ENCODE data around the gene MFSD6. TPM values are rescaled to one million over a fixed set of nuclear protein-coding genes. Genes with fewer than 3 reads are reported as not detected.
"Not testable (repeated sequence)": the region's sequence is repeated elsewhere in the genome, so short reads cannot be mapped to it uniquely, and the experiment has no call there.

The MFSD6 gene
- total RNA-seq, result 6.3 and 6.7 TPM in 2 replicates

DNA sequence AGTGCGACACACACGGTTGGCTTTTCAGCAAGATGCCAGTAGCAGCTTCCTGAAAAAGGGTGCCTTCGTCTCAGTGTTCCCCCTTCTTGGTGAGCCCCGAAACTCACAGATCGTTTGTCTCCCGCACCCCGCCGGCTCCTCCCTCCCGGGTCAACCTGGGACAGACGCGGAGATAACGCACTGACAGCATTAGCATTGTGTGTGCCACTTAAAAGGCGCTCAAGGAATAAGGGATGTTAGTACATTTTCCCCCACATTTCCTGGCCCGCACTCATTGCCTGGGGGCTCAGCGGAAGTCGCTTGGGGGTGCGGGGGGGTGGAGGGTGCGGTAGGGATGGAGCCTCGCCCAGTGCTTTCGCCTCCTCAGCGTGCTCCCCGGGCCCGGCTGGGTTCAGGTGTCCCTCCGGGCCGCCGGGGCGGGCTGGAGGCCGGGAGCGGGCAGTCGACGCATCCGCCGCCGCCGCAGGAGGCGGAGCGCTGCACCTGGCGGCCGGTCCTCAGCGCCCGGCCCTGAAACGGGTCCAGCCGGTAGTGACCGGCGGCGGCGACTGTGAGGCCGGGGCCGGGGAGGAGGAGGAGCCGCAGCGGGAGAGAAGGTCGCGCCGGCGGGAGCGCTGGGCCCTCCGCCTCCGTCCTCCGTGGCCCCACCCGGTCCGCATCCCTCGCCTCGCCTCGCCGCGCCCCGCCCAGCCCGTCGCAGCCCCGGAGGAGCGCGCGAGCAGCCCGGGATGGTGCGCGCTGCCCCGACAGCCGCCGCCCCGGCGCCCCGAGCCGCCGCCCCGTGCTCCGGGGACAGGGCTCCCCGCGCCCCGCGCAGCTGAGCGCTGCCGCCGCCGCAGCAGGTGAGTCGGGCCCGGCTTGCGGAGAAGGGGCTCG is at the start of gene MFSD6:
TSS of gene MFSD6 (plus strand) at position 694 of the 876 bp plus-strand sequence. CDS start 27,675 bp downstream, outside the sequence.
- no peak for DNase-seq (ENCODE audit: low read depth in 2 of 2)

DNA sequence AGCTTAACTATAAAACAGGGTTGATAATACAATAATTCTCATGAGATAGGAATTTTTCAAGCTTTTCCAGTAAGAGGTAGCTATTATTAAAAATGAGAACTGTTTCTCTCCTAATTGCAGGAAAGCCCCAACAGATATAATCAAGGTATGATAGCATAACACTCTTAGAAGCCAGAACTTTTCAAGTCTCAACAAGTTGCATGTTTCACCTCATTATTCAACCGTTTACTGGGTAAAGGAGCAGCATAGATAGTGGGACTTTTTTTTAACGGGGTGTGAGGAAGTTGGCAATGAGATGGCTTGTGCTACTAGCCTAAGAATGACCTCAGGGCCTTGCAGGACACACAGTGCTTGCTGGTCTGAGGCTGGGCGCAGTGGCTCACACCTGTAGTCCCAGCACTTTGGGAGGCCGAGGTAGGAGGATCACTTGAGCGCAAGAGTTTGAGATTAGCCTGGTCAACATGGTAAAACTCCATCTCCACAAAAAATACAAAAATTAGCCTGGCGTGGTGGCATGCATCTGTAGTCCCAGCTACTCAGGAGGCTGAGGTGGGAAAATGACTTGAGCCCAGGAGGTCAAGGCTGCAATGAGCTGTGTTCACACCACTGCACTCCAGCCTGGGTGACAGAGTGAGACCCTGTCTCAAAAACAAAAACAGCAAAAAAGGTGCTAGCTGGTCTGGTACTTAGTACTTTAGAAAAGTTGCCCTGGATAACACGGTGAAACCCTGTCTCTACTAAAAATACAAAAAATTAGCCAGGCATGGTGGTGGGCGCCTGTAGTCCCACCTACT is 49.3 kb upstream of the MFSD6 start:
- not testable (repeated sequence) for DNase-seq (ENCODE audit: low read depth in 2 of 2)

DNA sequence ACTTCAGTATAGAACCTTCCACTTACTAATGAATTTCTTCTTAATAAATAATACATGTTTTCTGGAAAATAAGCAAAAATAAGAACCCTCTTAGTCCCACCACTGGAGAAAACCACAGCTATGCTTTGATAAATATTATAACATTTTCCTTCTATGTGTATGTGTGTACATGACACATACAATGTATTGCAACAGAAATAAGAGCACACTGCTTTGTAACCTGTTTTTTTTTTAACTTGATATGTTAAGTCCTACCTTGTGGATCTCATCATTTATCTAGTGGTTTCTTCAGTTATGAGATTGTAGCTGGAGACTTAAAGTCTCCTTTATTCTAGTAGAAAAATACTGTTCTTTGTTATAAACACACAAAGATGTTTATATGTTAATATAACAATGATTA is 47.6 kb upstream of the MFSD6 start:
- DNase-seq (ENCODE audit: low read depth in 2 of 2), result no peak

DNA sequence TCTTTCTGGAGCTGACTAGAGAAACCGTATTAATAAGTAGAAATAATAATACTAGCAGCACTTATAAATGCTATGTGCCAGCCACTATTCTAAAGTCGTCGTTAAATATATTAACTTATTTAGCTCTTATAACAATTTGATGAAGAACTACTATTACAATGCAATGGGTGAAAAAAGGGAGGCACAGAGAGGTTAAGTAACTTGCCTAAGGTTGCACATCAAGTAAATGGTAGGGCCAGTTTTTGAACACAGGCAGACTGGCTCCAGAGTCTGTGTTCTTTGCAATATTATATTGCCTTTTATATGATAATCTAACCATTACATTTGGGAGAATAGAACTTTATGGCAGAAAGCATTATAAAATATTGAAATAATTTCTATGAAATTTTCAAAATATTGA is 47.2 kb upstream of the MFSD6 start:
- DNase-seq (ENCODE audit: low read depth in 2 of 2), result no peak

DNA sequence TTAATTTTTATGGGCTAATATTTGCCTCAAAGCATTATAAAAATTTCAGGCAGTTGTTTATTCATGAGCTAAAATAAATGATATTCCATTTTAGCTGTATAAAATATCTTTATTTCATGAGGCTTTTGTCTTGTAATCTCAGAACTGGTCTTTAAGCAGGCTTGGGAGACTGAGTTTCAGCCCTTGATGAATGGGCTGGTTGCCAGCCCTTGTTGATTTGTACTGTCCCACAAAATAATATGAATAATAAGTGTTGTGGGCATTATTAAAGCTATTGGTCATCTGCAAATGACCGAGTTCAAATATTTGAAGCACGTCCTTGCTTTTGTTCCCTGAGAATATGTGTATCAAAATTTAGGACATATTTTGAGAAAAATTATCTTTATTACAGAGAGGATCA is 46.6 kb upstream of the MFSD6 start:
- no peak for DNase-seq (ENCODE audit: low read depth in 2 of 2)

DNA sequence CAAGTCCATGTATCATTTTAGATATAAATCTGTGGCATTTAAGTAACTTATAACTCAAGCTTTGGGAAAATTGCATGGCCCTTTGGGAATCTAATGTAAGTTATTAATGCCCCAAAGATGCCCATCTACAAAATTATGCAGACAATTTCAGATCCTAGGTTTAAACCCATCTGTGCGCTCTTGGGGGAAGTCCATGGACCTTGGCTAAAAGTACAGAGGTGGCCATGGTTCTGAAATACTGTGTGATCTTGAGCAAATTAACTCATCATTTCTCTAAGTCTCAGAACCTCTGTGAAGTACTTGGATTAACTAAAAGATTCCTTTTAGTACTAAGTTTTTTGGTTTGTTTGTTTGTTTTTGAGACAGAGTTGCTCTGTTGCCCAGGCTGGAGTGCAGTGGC is 45.3 kb upstream of the MFSD6 start:
- no peak for DNase-seq (ENCODE audit: low read depth in 2 of 2)

DNA sequence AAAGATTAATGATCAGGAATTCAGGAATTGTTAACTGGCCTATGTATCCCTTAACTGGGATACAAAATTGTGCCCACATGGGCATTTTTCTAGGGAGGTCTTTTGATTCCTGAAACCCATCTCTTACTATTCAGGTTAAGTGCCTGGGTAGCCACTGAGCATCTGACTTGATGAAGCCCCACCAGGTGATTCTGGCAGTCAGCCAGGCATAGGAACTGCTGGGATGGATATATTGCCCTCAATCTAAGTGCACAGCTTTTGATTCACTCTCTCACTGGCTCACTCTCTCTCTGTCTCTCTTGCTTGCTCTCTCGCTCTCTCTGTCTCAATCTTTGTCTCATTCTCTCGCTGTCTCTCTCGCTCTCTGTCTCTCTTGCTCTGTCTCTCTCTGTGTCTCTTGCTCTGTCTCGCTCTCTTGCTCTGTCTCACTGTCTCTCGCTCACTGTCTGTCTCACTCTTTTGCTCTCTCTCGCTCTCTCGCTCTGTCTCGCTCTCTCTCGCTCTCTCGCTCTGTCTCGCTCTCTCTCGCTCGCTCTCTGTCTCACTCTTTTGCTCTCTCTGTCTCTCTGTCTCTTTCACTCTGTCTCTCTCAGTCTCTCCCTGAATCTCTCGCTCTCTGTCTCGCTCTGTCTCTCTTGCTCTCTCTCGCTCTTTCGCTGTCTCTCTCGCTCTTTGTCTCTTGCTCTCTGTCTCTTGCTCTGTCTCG is 42.5 kb upstream of the MFSD6 start:
- DNase-seq (ENCODE audit: low read depth in 2 of 2), result no peak

DNA sequence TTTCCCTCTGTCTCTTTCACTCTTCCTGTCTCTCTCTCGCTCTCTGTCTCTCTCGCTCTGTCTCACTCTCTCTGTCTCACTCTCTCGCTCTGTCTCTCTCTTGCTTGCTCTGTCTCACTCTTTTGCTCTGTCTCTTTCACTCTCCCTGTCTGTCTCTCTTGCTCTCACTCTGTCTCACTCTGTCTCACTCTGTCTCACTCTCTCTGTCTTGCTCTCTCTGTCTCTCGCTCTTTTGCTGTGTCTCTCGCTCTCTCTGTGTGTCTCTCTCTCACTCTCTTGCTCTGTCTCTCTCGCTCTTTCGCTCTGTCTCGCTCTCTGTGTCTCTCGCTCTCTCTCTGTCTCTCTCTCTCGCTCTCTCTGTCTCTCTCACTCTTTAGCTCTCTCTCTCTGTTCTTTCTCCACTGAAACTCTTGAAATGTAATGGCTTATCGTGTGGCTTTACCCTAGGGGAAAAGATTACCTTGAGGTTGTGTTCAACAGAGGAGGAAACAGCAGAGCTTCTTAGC is 41.9 kb upstream of the MFSD6 start:
- DNase-seq (ENCODE audit: low read depth in 2 of 2), result no peak

DNA sequence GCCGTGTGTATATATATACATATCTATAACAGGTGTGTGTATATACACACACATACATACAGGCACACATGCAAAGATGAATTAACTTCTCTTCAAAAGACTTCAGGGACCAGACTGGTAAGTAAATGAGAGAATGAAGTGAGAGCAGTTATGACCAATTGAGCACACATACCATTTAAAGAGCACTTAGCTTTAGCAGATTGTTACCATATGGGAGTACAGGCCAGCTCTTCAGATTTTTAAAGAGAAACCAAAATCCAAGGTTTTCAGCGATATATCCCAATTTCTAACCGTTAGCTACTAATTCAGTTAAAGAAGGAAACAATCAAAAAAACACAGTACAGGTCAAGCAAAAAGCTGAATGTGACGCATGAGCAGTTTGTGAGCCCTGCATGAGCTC is 41.1 kb upstream of the MFSD6 start:
- DNase-seq (ENCODE audit: low read depth in 2 of 2), result no peak

DNA sequence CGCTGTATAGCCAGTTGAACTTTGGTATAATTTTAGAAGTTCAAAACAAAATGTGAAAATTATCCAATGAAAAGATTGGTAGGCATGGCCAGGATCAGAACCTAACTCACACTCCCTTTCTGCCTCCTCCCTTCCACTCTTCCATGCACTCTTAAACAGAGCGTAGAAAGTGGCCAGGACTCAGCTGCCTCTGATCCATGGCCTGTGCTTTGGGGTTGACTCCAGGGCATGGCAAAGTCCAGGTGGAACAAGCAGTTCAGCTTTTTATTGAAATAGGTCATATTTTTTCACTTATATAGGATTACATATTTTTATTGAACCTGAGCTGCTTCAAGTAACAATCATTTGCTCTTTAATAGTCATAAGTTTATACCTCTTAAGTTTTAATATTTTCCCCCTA is 38.5 kb upstream of the MFSD6 start:
- DNase-seq (ENCODE audit: low read depth in 2 of 2), result no peak

DNA sequence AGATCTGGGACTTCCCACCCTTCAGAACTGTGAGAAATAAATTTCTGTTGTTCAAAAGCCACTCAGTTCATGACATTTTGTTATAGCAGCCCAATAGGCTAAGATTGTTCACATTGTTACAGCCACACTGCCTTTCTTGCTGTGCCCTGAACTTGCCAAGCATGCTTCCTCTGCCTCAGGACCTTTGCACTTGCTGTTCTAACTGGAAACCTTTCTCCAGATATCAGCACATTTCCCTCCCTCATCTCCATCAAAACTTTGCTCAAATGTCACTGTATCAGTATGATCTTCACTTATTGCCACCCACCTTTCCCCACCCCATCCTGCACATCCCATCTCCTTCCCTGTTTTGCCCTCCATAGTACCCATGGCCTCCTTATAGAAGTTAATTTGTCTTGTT is 32.1 kb upstream of the MFSD6 start:
- no peak for DNase-seq (ENCODE audit: low read depth in 2 of 2)

DNA sequence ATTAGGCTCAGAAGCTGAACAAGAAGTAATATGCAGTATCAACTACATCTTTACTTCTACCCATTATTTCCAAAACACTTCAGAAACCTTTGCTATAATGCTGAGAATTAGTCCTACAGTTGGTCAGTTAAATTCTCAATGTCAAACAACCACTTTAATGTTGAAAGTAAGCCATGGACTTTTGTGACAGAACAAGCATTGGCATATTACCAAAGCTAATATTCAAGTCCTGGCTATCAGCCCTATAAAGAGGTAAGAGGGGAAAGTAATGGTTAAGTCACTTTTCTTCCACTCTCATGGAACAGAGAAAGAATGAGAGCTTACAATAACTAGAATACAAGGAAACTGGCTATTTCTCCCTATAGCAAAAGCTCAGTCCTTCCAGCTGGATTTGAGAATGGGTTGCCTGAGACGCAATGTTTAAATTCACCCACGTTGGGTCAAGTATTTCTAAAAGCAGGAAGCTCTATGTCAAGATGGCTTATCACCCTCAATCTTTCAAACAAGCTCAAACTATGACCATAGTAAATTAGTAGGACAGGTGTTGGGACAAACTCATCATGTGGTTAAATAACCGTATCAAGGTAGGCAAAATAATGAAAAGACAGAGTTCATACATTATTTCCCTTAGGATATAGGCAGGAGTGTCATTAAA is 31.4 kb upstream of the MFSD6 start:
- DNase-seq (ENCODE audit: low read depth in 2 of 2), result peak; percentile 21 to 24

DNA sequence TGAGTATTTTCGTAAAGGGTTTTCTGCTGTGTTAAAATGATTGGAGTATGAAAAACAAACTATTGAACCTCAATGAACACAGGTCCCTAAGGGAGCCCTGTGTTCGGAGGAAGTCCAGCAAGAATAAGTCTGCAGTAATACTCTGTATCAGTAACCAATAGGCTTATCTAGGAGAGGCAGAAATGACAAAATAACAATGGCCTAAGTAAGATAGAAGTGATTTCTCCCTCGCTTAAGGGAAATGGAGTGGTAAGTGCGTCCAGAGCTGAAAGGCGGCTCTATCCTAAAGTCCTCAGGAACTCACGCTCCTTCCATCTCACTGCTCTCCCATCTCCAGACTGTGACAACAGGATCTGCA is 29.3 kb upstream of the MFSD6 start:
- no peak for DNase-seq (ENCODE audit: low read depth in 2 of 2)

DNA sequence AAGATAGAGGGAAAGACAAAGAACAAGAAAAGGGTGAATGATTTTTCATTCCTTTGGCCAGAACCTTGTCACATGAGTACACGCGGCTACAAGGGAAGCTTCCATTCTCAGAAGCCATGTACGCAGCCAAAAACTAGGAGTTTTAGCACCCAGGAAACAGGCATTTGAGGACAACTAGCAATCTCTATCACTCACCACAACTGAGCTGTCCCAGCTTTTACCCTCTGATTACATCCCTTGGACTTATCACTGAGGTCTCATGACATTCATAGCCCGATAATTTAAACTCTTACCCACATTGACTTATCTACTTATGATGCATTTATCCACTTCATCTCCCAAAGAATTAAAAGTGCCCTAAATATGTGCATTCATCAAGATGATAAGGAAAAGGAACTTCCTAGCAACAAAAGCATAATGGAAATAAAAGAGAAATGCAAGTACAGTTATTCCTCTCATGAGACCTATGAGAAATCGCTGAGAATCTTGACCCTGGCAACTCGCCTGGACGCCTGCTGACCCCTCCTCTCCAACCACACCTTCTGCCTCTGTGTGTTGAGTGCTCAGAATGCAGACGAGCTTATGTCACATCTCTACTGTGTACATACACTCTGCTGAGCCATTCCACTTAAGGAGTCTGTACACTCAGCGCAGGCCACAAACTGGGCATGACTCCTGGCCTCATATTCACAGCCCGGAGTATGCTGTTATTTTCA is 28.7 kb upstream of the MFSD6 start:
- no peak for DNase-seq (ENCODE audit: low read depth in 2 of 2)

DNA sequence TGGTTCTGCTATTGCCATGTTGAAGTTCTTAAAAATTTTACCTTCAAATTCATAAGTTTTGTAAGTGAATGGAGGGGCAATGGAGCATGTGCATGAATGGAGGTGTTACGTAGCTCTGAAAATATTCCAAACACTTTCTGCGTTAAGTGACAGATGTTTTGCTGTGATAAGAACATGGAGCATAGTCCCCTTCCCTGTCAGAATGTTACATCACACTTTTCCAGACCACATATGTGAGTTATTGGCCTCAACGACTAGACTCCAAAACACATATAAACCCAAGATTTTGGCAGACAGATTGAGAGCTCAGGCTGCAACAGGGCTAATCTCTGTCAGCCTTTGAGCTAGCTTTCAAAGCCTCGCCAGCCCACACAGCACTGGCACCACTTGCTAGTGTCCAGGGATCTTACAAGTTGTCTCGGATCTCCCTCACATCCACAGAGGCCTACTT is 27.2 kb upstream of the MFSD6 start:
- peak; percentile 26 to 47 for DNase-seq (ENCODE audit: low read depth in 2 of 2)

DNA sequence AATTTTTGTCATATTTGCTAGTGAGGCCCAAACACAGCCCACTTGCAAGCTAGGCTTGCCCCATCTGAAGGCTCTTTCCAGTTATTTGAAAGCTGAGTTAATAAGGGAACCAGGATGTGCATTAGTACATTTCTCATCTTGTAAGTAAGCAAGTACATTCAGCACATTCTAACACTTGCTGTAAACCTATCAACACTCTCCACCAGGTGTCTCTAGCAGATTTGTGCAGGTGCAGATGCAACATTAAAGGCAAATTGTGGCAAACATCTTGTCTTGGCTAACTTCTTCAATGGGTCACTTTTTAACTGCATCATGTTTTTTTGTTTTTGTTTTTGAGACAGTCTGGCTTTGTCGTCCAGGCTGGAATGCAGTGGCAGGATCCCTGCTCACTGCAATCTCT is 25.3 kb upstream of the MFSD6 start:
- DNase-seq (ENCODE audit: low read depth in 2 of 2), result peak; percentile 60 to 75

DNA sequence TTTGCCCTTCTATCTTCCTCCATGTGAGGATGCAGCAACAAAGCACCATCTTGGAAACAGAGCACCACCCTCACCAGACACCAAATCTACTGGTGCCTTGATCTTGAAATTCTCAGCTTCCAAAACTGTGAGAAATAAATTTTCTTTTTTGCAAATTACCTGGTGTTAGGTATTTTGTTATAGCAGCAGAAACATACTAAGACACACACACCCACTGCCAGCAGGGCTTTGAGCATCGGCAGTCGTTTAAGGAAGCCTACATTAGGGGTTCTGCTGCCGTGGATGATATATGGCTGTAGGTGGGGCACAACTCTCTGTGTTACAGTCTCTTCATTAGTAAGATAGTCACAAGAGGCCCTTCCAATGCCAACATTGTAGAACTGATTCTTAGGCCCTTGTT is 20.7 kb upstream of the MFSD6 start:
- no peak for DNase-seq (ENCODE audit: low read depth in 2 of 2)

DNA sequence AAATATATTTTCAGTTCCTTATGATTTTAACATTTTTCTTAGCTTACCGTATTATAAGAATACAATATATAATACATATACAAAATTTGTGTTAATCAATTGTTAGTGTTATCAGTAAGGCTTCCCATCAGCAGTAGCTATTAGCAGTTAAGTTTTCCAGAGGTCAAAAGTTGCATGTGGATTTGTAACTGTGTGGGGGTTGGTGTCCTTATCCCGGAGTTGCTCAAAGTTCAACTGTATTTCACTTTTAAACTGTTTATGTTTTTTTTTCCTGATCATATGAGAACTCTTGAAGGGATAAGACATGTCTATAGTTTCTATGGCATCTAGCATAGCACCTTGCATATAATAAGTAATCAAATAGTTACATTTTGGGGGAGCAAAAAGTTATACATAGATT is 11.9 kb upstream of the MFSD6 start:
- DNase-seq (ENCODE audit: low read depth in 2 of 2), result no peak

DNA sequence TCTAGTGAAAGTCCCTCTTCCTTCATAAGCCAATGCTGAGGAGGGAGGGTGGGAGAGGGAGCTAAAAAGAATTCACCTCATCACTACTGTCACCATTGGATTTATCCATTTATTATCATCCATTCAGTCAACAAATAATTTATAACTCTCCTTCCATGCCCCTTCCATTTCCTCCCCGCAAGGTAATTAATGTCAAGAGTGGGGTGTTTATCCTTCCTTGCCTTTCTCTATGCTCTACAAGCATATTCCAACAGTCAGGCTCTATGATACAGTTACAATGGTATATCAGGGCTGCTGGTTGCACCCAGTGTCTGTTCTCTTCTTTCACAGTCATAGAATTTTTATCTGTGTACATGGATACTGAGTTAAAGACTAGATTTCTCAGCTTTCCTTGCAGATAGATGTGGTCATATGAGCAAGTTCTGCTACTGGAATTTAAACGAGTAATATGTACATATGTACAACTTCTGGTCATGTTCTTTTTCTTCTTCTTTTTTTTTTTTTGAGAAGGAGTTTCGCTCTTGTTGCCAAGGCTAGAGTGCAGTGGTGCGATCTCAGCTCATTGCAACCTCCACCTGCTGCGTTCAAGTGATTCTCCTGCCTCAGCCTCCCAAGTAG is 5.1 kb upstream of the MFSD6 start:
- no peak for DNase-seq (ENCODE audit: low read depth in 2 of 2)

DNA sequence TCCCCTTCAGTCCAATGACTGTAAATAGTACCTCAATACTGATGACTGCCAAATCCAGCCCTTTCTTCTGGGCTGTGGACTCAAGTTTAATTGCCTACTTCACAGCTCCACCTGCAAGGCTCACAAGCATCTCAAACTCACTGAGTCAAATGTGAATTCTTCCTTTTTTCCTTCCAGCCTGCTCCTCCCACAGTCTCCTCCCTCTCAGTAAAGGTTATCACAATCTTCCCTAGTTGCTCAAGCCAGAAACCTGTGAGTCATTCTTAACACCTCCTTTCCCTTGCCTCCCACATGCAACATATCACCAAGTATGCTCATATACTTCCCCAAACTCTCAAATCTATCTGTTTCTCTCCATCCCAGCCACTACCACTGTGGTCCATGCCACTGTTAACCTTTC is 3.7 kb upstream of the MFSD6 start:
- DNase-seq (ENCODE audit: low read depth in 2 of 2), result no peak

Measured in dermis microvascular lymphatic vessel endothelial cell (primary cell).